ENCODE data around the gene RIBC2.

Gene RIBC2

DNA sequence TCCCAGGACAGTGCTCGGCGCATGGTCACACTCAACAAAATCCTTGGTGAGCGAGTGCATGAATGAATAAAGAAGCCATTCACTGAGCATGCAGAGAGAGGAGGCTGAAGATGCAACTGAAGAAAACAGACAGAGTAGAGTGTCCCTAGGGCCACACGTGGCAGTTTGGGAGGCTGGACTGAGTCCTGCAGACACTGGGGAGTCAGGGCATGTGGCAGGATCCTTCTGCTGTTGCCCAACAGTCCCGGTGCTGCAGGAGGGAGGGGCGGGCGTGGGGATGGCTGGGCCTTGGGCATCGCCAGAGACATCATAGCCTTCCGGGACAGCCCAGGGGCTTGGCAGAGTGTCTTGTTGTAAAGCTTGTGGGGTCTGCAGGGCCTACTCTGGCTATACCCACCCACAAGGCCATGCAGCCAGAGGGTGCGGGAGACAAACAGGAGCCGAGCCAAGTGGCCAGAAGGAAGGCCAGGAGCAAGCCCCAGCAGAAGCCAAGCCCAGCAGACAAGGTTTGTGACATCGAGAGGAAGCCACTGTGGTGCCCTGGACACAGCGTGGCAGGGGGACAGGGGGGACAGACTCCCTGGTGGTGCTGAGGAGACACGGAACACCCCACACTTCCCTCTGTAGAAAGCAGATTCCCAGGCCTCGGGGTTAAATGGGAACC, 62.5 kb downstream of the RIBC2 start:
- Histone ChIP-seq H3K27ac (no peak overlapping the region), H3K36me3 (no peaks in the 10 kb centered on the region), H3K4me3 (ENCODE audit: low read depth, low read length) (no peak overlapping the region), H3K27me3 (ENCODE audit: insufficient read depth, low read depth, severe bottlenecking) (no peaks in the 10 kb centered on the region), H3K9me3 (ENCODE audit: severe bottlenecking) (no peaks in the 10 kb centered on the region)
- no peak for DNase-seq
- TF ChIP-seq, protein P1, sequence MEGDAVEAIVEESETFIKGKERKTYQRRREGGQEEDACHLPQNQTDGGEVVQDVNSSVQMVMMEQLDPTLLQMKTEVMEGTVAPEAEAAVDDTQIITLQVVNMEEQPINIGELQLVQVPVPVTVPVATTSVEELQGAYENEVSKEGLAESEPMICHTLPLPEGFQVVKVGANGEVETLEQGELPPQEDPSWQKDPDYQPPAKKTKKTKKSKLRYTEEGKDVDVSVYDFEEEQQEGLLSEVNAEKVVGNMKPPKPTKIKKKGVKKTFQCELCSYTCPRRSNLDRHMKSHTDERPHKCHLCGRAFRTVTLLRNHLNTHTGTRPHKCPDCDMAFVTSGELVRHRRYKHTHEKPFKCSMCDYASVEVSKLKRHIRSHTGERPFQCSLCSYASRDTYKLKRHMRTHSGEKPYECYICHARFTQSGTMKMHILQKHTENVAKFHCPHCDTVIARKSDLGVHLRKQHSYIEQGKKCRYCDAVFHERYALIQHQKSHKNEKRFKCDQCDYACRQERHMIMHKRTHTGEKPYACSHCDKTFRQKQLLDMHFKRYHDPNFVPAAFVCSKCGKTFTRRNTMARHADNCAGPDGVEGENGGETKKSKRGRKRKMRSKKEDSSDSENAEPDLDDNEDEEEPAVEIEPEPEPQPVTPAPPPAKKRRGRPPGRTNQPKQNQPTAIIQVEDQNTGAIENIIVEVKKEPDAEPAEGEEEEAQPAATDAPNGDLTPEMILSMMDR (IDR thresholded peaks at IDR 0.05; ENCODE audit: low read depth, low read length): no peak

DNA sequence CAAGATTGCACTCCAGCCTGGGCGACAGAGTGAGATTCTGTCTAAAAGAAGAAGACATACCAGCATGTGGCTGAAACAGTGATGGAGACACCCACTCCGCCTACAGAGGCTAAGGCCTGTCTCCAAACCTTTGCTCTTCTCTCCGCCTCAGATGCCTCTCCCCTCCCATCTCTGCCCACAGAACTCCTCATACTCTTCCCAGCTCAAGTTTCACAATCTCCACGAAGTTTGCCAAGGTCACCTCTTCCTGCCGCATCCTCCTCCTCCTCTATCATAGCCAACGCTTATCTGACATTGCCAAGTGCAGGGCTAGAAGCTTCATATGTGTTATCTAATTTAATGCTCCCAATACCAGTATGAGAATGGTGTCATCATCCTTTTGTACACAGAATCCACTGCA, 63.3 kb downstream of the RIBC2 start:
- no peaks in the 10 kb centered on the region for H3K36me3 ChIP-seq
- TF ChIP-seq, protein P1 (IDR thresholded peaks at IDR 0.05; ENCODE audit: low read depth, low read length): no peak
- H3K27ac ChIP-seq: no peak overlapping the region
- H3K9me3 ChIP-seq (ENCODE audit: severe bottlenecking): no peaks in the 10 kb centered on the region
- no peak for DNase-seq
- no peak overlapping the region for H3K4me3 ChIP-seq (ENCODE audit: low read depth, low read length)
- H3K27me3 ChIP-seq (ENCODE audit: insufficient read depth, low read depth, severe bottlenecking): no peaks in the 10 kb centered on the region

DNA sequence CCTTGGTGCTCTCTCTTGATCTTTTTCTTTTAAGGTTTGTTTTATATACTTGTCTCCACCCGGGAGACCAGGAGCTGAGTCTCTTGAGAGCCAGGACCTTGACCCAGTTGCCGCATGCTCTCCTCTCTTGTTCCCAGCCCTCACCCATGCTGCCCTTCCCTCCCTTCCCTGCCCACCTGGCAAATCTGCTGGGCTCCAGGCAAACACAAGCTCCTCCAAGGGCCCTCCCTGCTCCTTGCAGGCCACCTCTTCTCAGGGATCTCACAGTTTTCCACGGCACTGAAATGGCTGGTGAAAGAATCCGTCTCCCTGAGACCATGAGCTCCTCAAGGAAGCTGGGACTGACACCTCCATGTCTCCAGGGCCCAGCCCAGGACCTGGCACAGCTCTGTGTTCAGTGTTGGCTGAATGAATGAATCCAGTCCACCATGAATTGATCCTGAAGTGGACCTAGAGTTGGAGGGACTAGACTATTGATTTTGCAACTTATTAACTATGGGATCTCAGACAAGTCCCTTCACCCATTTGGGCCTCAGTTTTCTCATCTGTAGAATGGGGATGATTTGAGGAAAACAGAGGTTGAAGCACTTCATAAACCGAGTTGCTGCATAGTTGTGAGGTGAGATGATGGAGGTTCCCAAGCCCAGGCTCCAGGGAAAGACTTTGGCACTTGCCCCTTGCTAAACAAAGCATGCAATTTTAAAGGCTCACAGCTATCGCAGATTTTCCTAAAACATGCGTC, 64.0 kb downstream of the RIBC2 start:
- no peaks in the 10 kb centered on the region for H3K27me3 ChIP-seq (ENCODE audit: insufficient read depth, low read depth, severe bottlenecking)
- TF ChIP-seq, protein P1 (IDR thresholded peaks at IDR 0.05; ENCODE audit: low read depth, low read length): no peak
- H3K27ac ChIP-seq: no peak overlapping the region
- no peaks in the 10 kb centered on the region for H3K36me3 ChIP-seq
- no peak overlapping the region for H3K4me3 ChIP-seq (ENCODE audit: low read depth, low read length)
- no peaks in the 10 kb centered on the region for H3K9me3 ChIP-seq (ENCODE audit: severe bottlenecking)
- no peak for DNase-seq

DNA sequence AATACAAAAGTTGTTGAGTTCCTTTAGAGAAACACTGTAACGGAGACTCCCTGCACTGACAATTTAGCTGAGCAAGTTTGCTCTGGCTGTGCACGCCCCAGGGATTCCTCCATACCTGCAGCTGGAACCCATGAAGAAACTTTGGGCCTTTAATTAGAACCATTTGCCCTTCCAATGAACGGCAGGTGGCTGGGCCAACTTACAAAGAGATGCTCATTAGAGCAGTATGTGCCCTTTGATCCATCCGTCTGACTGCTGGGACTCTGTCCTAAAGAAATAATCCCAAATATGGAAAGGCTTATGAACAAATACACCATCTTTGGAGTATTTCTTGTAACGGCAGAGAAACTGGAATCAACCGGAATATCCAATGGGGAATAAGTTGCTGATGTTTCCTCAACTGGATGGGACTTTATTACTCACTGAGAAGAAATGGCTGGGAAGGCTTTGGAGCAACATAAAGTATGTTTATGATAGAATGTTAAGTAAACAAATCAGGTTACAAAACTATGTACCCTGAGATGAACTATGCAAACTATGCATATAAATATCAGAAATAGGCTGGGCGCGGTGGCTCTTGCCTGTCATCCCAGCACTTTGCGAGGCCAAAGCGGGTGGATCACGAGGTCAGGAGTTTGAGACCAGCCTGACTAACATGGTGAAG, 64.7 kb downstream of the RIBC2 start:
- no peak for DNase-seq
- H3K36me3 ChIP-seq: no peaks in the 10 kb centered on the region
- no peak overlapping the region for H3K4me3 ChIP-seq (ENCODE audit: low read depth, low read length)
- no peak overlapping the region for H3K27ac ChIP-seq
- H3K27me3 ChIP-seq (ENCODE audit: insufficient read depth, low read depth, severe bottlenecking): no peaks in the 10 kb centered on the region
- TF ChIP-seq, protein P1 (IDR thresholded peaks at IDR 0.05; ENCODE audit: low read depth, low read length): no peak
- H3K9me3 ChIP-seq (ENCODE audit: severe bottlenecking): no peaks in the 10 kb centered on the region

DNA sequence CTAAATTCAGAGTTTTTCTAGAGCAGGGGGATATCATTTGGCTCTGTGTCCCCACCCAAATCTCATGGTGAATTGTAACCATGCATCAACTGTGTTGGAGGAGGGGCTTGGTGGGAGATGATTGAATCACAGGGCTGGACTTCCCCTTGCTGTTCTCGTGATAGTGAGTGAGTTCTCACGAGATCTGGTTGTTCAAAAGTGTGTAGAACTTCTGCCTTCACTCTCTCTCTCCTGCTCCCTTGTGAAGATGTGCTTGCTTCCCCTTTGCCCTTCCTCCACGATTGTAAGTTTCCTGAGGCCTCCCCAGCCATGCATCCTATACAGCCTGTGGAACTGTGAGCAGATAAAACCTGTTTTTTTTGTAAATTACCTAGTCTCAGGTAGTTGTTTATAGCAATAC, 67.2 kb downstream of the RIBC2 start:
- no peaks in the 10 kb centered on the region for H3K27me3 ChIP-seq (ENCODE audit: insufficient read depth, low read depth, severe bottlenecking)
- no peak for DNase-seq
- no peaks in the 10 kb centered on the region for H3K36me3 ChIP-seq
- H3K9me3 ChIP-seq (ENCODE audit: severe bottlenecking): no peaks in the 10 kb centered on the region
- TF ChIP-seq, protein P1 (IDR thresholded peaks at IDR 0.05; ENCODE audit: low read depth, low read length): no peak
- H3K4me3 ChIP-seq (ENCODE audit: low read depth, low read length): no peak overlapping the region
- H3K27ac ChIP-seq: no peak overlapping the region
